ENCODE data around the gene UBB.
"Not testable (repeated sequence)": the region's sequence is repeated elsewhere in the genome, so short reads cannot be mapped to it uniquely, and the experiment has no call there.

The UBB gene

DNA sequence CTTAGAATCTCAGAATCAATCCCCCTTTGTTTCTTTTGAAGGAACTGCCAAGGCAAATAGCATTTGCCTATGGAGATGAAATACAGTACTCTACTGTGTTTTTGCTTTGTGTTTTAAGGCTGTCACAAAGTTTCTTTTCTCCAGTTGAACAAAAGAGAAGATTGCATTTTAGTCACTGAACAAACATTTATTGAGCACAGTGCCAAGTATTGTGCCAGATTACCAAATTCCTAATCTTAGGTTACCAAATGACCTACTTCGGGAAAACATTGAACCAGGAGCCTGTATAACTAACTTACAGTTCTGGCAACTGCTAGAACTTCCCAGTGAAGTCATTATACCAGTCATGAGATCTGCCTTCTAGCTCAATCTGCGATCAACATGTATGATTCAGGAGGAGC is 3.0 kb upstream of the UBB start:
- DNase-seq, result no peak

DNA sequence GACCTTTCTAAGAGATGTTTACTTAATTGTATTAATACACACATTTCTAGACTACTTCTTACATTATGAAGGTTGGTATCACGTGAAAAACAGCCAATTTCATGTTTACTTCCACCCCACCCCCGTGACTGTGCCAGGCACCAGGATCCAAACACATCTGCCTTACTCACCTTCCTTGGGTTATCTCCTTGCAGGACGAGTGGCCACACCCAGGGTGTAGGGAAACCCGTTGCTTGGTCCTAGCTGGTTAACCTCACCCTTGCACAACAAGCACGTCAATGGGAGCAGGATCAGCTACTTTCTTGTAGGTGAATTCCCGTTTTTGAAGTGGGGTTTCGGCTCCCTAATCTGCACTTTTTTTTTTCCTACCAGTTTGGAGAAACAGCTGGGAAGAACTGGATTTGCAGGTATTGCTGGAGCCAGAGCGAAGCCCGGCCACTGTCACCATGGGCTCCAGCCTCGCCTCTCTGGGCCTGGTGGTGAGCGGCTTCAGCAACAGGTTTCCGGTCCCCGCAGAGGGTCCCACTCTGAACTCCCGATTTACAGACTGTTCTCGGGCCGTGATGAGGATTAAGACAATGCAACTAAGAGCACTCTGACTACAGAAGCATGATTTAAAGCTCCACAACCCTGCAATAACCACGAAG is 2.1 kb upstream of the UBB start:
- no peak for DNase-seq

DNA sequence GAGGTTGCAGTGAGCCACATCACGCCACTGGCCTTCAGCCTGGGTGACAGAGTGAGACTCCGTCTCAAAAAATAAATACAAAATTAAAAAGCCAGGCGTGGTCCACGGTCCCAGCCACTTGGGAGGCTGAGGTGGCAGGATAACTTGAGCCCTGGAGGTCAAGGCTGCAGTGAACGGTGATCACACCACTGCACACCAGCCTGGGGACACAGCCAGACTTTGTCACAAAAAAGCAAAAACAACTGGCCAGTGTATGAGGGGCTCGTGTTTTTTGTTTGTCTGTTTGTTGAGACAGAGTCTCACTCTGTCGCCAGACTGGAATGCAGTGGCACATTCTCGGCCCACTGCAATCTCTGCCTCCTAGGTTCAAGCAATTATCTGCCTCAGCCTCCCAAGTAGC is 1.2 kb upstream of the UBB start:
- no peak for DNase-seq

DNA sequence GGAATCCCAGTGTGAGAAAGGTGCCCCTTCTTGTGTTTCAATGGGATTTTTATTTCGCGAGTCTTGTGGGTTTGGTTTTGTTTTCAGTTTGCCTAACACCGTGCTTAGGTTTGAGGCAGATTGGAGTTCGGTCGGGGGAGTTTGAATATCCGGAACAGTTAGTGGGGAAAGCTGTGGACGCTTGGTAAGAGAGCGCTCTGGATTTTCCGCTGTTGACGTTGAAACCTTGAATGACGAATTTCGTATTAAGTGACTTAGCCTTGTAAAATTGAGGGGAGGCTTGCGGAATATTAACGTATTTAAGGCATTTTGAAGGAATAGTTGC is 567 bp downstream of the UBB start:
- no peak for DNase-seq

- peak in 1 of 2 donors; percentile 18 for DNase-seq
Measured at GRCh38 chr17:16383216-16383615, 2.3 kb downstream of the UBB start.

DNA sequence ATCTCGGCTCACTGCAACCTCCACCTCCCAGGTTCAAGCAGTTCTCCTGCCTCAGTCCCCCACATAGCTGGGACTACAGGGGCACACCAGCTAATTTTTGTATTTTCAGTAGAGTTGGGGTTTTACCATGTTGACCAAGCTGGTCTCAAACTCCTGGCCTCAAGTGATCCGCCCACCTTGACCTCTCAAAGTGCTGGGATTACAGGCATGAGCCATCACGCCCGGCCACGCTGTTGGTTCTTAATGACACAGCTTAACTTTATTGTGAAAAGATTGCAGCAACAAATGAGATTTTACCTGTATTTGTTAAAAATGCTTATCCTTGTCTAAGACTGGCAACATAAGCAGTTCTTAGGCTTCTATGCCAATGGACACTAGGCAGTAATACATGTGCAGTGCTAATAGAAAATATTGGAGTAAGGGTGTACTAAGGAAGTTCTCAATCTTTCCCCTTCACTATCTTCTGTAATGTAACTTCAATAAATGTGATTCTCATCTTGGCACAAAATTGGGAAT is 2.9 kb downstream of the UBB start:
- no peak for DNase-seq

DNA sequence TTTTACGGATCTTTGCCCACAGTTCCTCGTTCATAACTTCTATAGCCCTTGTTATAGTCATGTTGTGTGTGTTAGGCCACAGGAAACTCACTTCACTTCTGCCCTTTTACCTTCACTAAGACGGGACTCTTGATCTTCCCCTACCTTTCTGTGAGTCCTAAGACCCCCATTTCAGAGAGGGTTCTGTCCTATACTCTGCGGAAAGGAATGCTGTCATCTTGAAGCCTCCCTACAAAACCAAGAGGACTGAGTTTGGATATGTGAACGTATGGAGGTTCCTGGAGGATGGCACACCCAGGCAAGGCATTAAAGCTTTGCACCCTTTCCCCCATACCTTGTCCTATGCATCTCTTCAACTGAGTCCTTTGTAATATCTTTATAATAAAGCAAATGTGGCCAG is 3.7 kb downstream of the UBB start:
- DNase-seq, result no peak

GRCh38 chr17:16386126-16386507 is 5.2 kb downstream of the UBB start:
- DNase-seq, result not testable (repeated sequence)

GRCh38 chr17:16391451-16391850 is 10.6 kb downstream of the UBB start:
- DNase-seq, result no peak

DNA sequence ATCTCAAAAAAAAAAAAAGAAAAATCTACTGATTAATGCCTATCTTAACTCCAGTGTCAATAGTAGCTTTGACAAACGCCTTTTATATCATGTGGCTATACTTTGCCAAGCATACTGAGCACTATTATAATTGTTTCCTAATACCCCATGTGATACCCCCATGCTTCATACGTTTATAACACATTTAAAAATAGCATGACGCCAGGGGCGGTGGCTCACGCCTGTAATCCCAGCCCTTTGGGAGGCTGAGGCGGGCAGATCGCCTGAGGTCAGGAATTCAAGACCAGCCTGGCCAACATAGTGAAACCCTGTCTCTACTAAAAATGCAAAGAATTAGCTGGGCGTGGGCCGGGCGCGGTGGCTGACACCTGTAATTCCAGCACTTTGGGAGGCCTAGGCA is 11.6 kb downstream of the UBB start:
- DNase-seq, result not testable (repeated sequence)

- not testable (repeated sequence) for DNase-seq
Measured at GRCh38 chr17:16395887-16396286, 15.0 kb downstream of the UBB start.

DNA sequence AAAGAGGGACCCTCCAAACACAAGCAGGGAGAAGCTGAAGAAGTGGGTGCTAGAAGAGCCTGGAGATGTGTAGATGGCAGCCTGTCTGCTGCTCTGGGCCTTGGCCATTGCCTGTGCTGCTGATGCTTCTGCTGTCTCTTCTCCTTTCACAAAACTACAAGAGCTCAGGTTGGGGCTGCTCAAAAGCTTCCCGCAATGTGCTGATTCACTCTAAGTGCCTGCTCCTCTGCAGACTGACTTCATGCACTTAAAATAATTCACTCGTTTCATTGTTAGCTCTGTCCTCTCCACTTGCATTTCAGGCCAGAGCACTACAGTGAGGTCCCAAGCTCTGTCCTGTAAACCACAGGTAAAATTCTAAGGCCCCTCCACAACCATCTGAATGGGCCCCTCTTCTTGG is 15.8 kb downstream of the UBB start:
- not testable (repeated sequence) for DNase-seq

DNA sequence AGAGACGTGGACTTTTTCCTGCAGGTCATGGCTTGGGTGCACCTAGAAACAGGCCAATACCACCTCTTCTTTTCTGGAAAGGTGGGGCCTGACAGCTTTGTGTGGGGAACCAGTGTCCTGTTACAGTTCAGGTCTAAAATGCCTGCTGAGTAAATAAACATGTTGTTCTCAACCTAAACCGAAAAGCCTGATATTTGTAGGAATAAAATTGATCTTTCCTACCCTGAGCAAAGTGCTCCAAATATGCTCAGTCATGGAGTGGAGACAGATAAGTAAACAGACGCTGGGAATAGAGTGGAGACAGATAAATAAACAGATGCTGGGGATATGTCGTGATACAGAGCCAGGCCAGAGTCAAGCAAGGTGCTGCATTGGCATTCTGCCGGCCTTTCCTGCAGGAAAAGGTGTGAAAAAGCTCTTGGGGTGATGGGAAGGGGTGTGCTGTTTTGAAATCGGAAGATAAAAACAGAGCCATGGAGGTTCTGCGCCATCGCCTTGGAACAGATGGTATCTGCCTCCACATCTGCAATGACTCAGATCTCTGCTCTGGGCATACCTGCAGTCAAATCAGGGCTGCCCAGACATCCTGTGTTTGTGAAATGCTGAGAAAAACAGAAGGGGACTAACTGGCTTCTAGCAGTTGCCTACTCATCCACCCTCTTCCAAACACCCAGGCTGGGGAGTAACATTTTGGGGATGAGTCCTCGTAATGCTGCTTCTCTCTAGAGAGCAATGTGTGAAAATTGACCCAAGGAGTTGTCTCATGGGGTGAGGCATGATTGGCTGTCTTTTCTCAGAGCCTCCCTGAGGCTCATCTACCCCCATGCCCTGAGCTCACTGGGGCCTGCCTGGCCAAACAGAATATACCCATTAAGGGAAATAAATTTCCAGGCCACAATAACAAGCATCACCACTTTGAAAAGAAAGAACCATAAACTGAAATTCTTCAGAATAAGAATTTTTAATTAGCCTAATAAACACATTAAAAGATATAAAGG is 17.7 kb downstream of the UBB start:
- no peak for DNase-seq

GRCh38 chr17:16403847-16404246 is 23.0 kb downstream of the UBB start:
- DNase-seq, result not testable (repeated sequence)

- peak in 1 of 2 donors; percentile 16 for DNase-seq
Measured at GRCh38 chr17:16406742-16407674, 26.1 kb downstream of the UBB start.

DNA sequence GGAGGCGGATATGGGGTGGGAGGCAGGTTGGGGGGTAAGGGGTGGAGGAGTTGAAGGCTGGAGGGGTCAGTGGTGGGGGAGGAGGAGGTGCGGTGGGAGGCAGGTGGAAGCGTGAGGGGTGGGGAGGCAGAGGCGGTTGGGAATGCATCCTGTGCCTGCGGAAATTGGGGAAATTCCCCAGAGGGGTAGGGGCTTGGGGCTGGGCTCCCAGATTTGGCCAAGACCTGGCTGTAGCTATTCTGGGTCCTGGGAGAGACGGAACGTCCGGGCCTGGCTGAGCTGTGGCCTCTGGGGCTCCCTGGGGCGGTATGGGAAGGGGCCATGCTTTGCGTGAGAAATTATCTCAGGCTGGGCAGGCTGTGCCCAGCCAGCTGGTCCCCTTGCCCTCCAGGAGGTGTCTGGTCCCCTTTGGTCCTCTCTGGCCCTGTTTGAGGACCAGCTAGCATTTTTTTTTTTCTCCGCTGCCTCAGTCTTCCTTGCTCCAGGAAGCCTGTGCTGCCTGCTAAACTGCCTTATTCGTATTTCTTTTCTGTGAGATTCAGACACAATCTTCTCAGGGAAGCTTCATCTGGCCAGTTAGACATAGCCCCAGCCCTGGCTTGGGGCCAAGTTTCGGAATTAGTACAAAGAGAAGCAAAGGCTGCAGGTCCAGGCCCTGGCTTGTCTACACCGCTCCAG is 27.2 kb downstream of the UBB start:
- peak in 1 of 2 donors; percentile 12 for DNase-seq

DNA sequence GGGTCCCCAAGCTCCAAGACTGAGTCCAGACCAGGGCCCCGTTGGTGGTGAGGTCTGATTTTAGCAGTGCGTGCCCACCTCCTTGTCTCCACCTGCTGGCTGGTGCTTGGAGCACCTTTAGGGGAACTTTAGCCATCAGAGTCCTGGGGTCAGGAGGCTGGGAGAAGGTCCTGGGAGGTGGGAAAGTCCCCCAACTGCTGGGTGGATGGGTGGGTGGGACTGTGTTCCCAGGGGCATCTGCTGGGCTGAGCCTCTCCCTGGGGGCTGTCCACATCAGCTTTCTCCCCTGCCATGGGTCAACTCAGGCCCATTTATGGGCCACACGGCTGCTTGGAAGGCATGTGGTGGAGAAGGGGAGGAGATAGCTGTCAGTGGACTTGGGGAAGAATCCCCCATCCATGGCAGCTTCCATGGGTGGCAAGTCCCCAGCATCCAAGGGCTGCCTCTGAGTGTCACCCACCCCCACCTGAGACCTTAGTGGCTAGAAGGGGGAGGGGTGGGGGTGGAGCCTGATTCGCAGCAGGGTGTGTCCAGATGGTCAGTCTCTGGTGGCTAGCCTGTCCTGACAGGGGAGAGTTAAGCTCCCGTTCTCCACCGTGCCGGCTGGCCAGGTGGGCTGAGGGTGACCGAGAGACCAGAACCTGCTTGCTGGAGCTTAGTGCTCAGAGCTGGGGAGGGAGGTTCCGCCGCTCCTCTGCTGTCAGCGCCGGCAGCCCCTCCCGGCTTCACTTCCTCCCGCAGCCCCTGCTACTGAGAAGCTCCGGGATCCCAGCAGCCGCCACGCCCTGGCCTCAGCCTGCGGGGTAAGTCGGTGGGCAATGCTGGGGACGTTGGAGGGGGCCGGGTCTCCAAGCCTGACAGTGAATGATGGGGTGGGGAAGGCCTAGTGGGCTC is 34.4 kb downstream of the UBB start, which contains the start of gene TRPV2:
TRPV2 (plus strand) TSS at position 541 of the 894 bp plus-strand sequence. CDS start 2,098 bp downstream, outside the sequence.
- peak; percentile 51 to 65 for DNase-seq

- no peak for DNase-seq
Measured at GRCh38 chr17:16417399-16417798, 36.5 kb downstream of the UBB start.

- no peak for DNase-seq
Measured at GRCh38 chr17:16417896-16418684, 37.2 kb downstream of the UBB start.

- DNase-seq, result no peak
Measured at GRCh38 chr17:16418685-16419068, 37.8 kb downstream of the UBB start.

All from CD4-positive, alpha-beta T cell treated with Interferon alpha-2 for 1 hour (primary cell).